Choroid plexus epithelial cell (primary cell): ENCODE measurements around the gene RAB22A.

Experiments used
- DNase-seq: peaks from one replicate; pipeline ENCODE4 v3.0.0-alpha.2; 2010; ENCODE audit warnings: low read depth
- H3K4me3 ChIP-seq: 2 replicates; pipeline ENCODE4 v1.5.1; 2011; ENCODE audit warnings: low read depth, mild to moderate bottlenecking, control low read depth, low read length, moderate library complexity
- TF ChIP-seq, protein P1 (sequence below): conservative IDR thresholded peaks from 2 replicates; pipeline ENCODE4 v1.5.1; 2011; ENCODE audit warnings: low read depth, mild to moderate bottlenecking, control low read depth, inconsistent platforms, low read length, moderate library complexity

RAB22A gene

DNA sequence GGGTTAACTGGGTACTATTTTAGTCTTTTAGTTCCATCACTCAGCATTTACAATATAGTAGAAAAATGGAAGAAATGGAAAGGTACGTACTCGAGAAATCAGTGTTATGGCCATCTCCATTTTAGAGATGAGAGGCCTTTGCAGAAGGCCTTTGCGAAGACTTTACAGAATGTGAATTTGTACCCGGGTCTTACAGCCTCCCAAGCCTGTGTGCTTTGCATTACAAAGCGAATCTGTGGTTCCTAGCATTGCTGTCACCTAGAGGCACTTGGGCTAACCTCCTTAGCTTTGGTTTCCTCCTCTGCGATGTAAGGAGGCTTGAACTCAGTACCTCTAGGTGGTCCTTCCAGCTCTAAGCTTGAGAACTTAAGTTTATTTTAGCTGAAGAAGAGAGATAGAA lies 90.4 kb downstream of the RAB22A start:
- H3K4me3 ChIP-seq: no peak overlapping the region
- TF ChIP-seq, protein P1, sequence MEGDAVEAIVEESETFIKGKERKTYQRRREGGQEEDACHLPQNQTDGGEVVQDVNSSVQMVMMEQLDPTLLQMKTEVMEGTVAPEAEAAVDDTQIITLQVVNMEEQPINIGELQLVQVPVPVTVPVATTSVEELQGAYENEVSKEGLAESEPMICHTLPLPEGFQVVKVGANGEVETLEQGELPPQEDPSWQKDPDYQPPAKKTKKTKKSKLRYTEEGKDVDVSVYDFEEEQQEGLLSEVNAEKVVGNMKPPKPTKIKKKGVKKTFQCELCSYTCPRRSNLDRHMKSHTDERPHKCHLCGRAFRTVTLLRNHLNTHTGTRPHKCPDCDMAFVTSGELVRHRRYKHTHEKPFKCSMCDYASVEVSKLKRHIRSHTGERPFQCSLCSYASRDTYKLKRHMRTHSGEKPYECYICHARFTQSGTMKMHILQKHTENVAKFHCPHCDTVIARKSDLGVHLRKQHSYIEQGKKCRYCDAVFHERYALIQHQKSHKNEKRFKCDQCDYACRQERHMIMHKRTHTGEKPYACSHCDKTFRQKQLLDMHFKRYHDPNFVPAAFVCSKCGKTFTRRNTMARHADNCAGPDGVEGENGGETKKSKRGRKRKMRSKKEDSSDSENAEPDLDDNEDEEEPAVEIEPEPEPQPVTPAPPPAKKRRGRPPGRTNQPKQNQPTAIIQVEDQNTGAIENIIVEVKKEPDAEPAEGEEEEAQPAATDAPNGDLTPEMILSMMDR: no peak
- no peak for DNase-seq

DNA sequence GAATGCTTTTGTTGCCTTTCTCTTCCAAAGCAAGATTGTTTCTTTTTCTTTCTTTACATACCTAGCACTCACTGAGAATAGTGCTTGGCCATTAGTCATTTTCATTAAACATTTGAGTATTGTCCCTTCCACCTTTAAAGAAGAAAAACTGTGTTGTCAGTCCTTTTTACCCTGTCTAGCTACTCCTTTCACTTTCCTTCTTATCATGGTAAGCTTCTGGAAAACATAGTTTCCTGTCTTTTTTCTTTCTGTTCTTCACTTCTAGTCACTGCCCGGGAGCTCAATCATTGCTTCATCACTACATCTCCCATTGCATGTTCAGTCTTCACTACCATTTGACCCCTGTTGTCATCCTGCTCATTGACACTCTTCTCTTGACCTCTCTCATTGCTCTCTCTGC lies 91.6 kb downstream of the RAB22A start:
- H3K4me3 ChIP-seq: no peak overlapping the region
- TF ChIP-seq, protein P1: no peak
- DNase-seq: peak; percentile 40

- no peak for DNase-seq
- TF ChIP-seq, protein P1: no peak
- no peak overlapping the region for H3K4me3 ChIP-seq
Measured at GRCh38 chr20:58402305-58402704, 92.8 kb downstream of the RAB22A start.

DNA sequence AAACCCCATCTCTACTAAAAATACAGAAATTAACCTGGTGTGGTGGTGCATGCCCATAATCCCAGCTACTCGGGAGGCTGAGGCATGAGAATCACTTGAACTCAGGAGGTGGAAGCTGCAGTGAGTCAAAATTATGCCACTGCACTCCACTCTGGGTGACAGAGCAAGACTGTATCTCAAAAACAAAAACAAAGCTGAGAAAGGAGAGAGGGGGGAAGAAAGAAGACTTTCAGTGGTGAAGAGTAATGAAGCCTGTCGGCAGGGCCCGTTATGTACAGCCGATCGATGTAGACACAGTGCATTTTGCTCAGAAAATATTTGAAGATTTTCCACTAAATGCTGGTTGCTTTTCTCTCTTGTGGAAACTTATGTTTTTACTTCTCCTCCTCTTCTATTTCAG lies 93.3 kb downstream of the RAB22A start:
- DNase-seq: no peak
- TF ChIP-seq, protein P1: no peak
- H3K4me3 ChIP-seq: no peak overlapping the region

DNA sequence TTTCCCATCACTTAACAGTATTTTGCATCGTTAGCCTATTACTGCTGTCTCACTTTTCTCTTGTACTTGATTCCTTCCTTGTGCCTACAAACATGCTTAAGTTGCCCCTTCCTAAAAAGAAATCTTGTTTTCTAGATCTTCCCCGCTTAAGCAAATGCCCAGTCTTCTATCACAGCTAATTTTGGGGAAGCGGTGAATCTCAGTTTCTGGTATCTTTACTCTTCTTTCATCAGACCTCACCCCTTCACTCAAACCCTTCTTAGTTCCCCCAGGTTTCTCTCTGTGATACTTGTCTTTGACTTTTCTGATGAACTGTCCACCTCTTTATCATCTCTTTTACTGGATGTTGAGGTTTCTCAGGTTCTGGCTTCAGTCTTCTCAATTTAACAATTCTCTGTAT lies 93.8 kb downstream of the RAB22A start:
- TF ChIP-seq, protein P1: no peak

GRCh38 chr20:58405504-58406291 lies 96.2 kb downstream of the RAB22A start:
- no peak overlapping the region for H3K4me3 ChIP-seq
- peak; percentile 15 for DNase-seq
- TF ChIP-seq, protein P1: no peak

More for the DNA sequence above, 93.8 kb downstream of the RAB22A start:
- no peak for DNase-seq
- no peak overlapping the region for H3K4me3 ChIP-seq

DNA sequence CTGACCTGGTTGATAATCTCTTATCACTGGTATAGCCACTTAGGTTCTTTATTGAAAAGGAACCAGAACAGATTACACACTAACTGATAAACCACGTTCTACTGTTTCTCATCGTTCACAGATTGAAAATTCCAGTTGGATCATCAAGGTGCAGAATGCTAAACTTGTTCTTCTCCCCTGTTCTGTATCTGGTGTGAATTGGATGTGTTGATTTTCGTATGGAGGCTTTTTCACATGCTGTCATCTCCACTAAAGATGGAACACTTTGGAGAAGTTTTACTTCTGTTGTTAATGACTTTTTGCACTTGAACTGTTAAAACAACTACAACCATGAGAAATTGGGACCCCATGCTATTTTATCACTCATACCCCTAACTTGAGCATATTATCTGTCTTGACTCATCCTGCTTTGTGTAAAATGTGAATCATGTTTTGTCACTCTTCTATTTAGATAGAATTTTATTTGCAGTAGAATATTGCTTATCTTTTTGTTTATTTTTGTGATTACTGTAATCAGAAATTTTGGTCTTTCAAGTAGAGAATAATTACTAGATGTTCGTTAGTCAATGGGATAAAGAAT lies 97.0 kb downstream of the RAB22A start:
- TF ChIP-seq, protein P1: no peak
- DNase-seq: peak; percentile 16
- no peak overlapping the region for H3K4me3 ChIP-seq
